ENCODE measurements around the gene LRRK2. TPM values are rescaled to one million over a fixed set of nuclear protein-coding genes. Genes with fewer than 3 reads are reported as not detected.

The LRRK2 gene
- total and polyA plus RNA-seq, 10 of the 15 experiments (the other 5 are each of a cell fraction or from before 2014, with no cell fraction given): 0.80 to 32.6 (median 1.4) TPM

DNA sequence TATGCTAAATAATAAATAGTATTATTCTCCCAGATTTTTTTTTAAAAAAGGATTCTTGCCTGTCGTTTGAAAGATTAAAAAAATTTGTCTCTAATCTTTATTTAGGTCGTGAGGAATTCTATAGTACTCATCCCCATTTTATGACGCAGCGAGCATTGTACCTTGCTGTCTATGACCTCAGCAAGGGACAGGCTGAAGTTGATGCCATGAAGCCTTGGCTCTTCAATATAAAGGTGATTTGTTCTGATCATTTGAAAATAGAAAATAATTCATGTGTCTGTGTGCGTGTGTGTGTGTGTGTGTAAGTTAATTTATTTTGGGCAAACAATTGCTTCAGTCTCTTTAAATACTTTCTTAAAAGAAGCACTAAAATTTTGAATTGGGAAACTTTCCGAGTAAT lies 84.2 kb downstream of the LRRK2 start:
- ChIA-PET SMC1A (ENCODE audit: uncharacterized antibody, unreplicated experiment) (interaction anchor here (0.6 to 1.0 kb wide), 2 partner anchors 85 to 157 kb away, joined by 3 read pairs; partner anchors contain the start of gene LRRK2), RAD21 (ENCODE audit: unreplicated experiment) (interaction anchor here (1.0 kb wide), 2 partner anchors 151 to 258 kb away, joined by 3 read pairs; no protein-coding TSS in a partner anchor), POLR2A (no interaction called here), CTCF (no interaction called here)
- Histone ChIP-seq H2AFZ (ENCODE audit: control insufficient read depth, low read depth, low read length) (no peak overlapping the region), H3K4me1 (ENCODE audit: control insufficient read depth, insufficient read depth, low read length) (peaks cover 4% of the 10 kb centered on the region; the same call in 1 of the 2 replicates), H3K27ac (ENCODE audit: control insufficient read depth, insufficient read depth) (no peak overlapping the region), H3K4me2 (ENCODE audit: control insufficient read depth, insufficient read depth) (no peak overlapping the region), H3K79me2 (ENCODE audit: control insufficient read depth, insufficient read depth, low read length) (no peaks in the 10 kb centered on the region), H3K9me3 (replicated peaks; ENCODE audit: control insufficient read depth, insufficient read depth, low read length) (no peaks in the 10 kb centered on the region), H4K20me1 (ENCODE audit: control insufficient read depth, insufficient read depth) (no peaks in the 10 kb centered on the region), H3K9ac (ENCODE audit: control insufficient read depth, insufficient read depth, low read length) (no peak overlapping the region), H3K27me3 (replicated peaks in 1 of 2; ENCODE audit: control insufficient read depth in 2 of 2, insufficient read depth in 2 of 2, low read length in 1 of 2) (no peaks in the 10 kb centered on the region), H3K4me3 (no peak overlapping the region), H3K36me3 (ENCODE audit: control insufficient read depth in 2 of 2, insufficient read depth in 2 of 2, low read length in 1 of 2) (no peaks in the 10 kb centered on the region)
- intact Hi-C loops (cut with micrococcal nuclease; ENCODE audit: unreplicated experiment) (no loop called here), in situ Hi-C loops (cut with MboI) (loop anchor here (5.0 kb wide), 1 partner anchor 297 kb away; no protein-coding TSS in a partner anchor)
- FAIRE-seq (no peak), ATAC-seq (no peak), DNase-seq (ENCODE audit: low read depth, low spot score) (no peak)
- BruUV-seq (replicated peaks): no TSS peak
- WGBS (ENCODE audit: insufficient coverage, insufficient replicate concordance, low lambda C conversion rate, missing lambda C conversion rate): 70% methylated on average over 6 of the region's 6 CpGs
- TF ChIP-seq FOXK2 (IDR thresholded peaks at IDR 0.05) (no peak), NRF1 (conservative IDR thresholded peaks at IDR 0.05; ENCODE audit: low read depth, low read length) (no peak), POLR2AphosphoS5 (IDR thresholded peaks at IDR 0.05; ENCODE audit: low read length) (no peak), PAX8 (IDR thresholded peaks at IDR 0.05) (no peak), IKZF2 (IDR thresholded peaks at IDR 0.05) (no peak), SIN3A (IDR thresholded peaks at IDR 0.05; ENCODE audit: low read depth, low read length) (no peak), SRF (IDR thresholded peaks at IDR 0.05; ENCODE audit: low read depth in 2 of 2, low read length in 2 of 2) (no peak), SPI1 (IDR thresholded peaks at IDR 0.05; ENCODE audit: borderline replicate concordance, insufficient read depth, low read depth, low read length) (no peak), RELA (IDR thresholded peaks at IDR 0.05; ENCODE audit: borderline replicate concordance, partially characterized antibody) (no peak), PAX5 (IDR thresholded peaks at IDR 0.05; ENCODE audit: borderline replicate concordance, low read depth, low read length) (no peak), STAT3 (IDR thresholded peaks at IDR 0.05; ENCODE audit: low read depth, low read length) (no peak), SP1 (IDR thresholded peaks at IDR 0.05; ENCODE audit: low read depth, low read length) (no peak), JUND (IDR thresholded peaks at IDR 0.05; ENCODE audit: low read depth, low read length) (no peak), CBFB (IDR thresholded peaks at IDR 0.05; ENCODE audit: low read depth) (no peak), ATF7 (IDR thresholded peaks at IDR 0.05; ENCODE audit: low read depth) (no peak), MXI1 (IDR thresholded peaks at IDR 0.05; ENCODE audit: low read depth, low read length) (no peak), BMI1 (IDR thresholded peaks at IDR 0.05; ENCODE audit: borderline replicate concordance) (no peak), ZZZ3 (IDR thresholded peaks at IDR 0.05; ENCODE audit: control insufficient read depth, insufficient read length, low read depth) (no peak)
- TF ChIP-seq, protein P1, sequence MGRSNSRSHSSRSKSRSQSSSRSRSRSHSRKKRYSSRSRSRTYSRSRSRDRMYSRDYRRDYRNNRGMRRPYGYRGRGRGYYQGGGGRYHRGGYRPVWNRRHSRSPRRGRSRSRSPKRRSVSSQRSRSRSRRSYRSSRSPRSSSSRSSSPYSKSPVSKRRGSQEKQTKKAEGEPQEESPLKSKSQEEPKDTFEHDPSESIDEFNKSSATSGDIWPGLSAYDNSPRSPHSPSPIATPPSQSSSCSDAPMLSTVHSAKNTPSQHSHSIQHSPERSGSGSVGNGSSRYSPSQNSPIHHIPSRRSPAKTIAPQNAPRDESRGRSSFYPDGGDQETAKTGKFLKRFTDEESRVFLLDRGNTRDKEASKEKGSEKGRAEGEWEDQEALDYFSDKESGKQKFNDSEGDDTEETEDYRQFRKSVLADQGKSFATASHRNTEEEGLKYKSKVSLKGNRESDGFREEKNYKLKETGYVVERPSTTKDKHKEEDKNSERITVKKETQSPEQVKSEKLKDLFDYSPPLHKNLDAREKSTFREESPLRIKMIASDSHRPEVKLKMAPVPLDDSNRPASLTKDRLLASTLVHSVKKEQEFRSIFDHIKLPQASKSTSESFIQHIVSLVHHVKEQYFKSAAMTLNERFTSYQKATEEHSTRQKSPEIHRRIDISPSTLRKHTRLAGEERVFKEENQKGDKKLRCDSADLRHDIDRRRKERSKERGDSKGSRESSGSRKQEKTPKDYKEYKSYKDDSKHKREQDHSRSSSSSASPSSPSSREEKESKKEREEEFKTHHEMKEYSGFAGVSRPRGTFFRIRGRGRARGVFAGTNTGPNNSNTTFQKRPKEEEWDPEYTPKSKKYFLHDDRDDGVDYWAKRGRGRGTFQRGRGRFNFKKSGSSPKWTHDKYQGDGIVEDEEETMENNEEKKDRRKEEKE (IDR thresholded peaks at IDR 0.05): no peak
